ENCODE data around the gene MAP3K2. TPM values are rescaled to one million over a fixed set of nuclear protein-coding genes. Genes with fewer than 3 reads are reported as not detected.

The MAP3K2 gene
- total RNA-seq, 1 donor from 2014 or later, result 79.5 TPM

- no peaks in the 10 kb centered on the region for H3K36me3 Mint-ChIP-seq (ENCODE audit: low read depth)
- no peak overlapping the region for H3K4me3 Mint-ChIP-seq (ENCODE audit: unreplicated experiment)
Measured at GRCh38 chr2:127362971-127363370, 24.8 kb downstream of the MAP3K2 start.

GRCh38 chr2:127361929-127362885, 25.6 kb downstream of the MAP3K2 start:
- H3K9me3 Mint-ChIP-seq (ENCODE audit: low read depth), result no peaks in the 10 kb centered on the region
- peak overlapping the region; percentile 1 for H3K4me3 Mint-ChIP-seq (ENCODE audit: unreplicated experiment)
- peak overlapping the region; percentile 79 for H3K27ac Mint-ChIP-seq (ENCODE audit: unreplicated experiment)
- H3K4me1 Mint-ChIP-seq (ENCODE audit: low read depth), result peaks cover 59% of the 10 kb centered on the region
- TF ChIP-seq CTCF (IDR thresholded peaks at IDR 0.05), result no peak
- H3K27me3 Mint-ChIP-seq (ENCODE audit: low read depth), result no peaks in the 10 kb centered on the region
- DNase-seq (ENCODE audit: low spot score), result no peak
- H3K36me3 Mint-ChIP-seq (ENCODE audit: low read depth), result no peaks in the 10 kb centered on the region

More at GRCh38 chr2:127362971-127363370, 24.8 kb downstream of the MAP3K2 start:
- Mint-ChIP-seq H3K27ac (ENCODE audit: unreplicated experiment) (no peak overlapping the region), H3K4me1 (ENCODE audit: low read depth) (peaks cover 56% of the 10 kb centered on the region), H3K27me3 (ENCODE audit: low read depth) (no peaks in the 10 kb centered on the region), H3K9me3 (ENCODE audit: low read depth) (no peaks in the 10 kb centered on the region)
- DNase-seq (ENCODE audit: low spot score), result no peak
- no peak for TF ChIP-seq CTCF (IDR thresholded peaks at IDR 0.05)

GRCh38 chr2:127360242-127360641, 27.5 kb downstream of the MAP3K2 start:
- Mint-ChIP-seq H3K4me3 (ENCODE audit: unreplicated experiment) (no peak overlapping the region), H3K27me3 (ENCODE audit: low read depth) (no peaks in the 10 kb centered on the region), H3K4me1 (ENCODE audit: low read depth) (peaks cover 46% of the 10 kb centered on the region)

GRCh38 chr2:127359520-127359919, 28.3 kb downstream of the MAP3K2 start:
- no peaks in the 10 kb centered on the region for H3K27me3 Mint-ChIP-seq (ENCODE audit: low read depth)
- H3K36me3 Mint-ChIP-seq (ENCODE audit: low read depth), result peaks cover 4% of the 10 kb centered on the region
- no peak for TF ChIP-seq CTCF (IDR thresholded peaks at IDR 0.05)
- H3K4me3 Mint-ChIP-seq (ENCODE audit: unreplicated experiment), result no peak overlapping the region
- no peak for DNase-seq (ENCODE audit: low spot score)
- peaks cover 46% of the 10 kb centered on the region for H3K4me1 Mint-ChIP-seq (ENCODE audit: low read depth)
- H3K27ac Mint-ChIP-seq (ENCODE audit: unreplicated experiment), result no peak overlapping the region
- H3K9me3 Mint-ChIP-seq (ENCODE audit: low read depth), result peaks cover 6% of the 10 kb centered on the region

More at GRCh38 chr2:127360242-127360641, 27.5 kb downstream of the MAP3K2 start:
- no peak for DNase-seq (ENCODE audit: low spot score)
- Mint-ChIP-seq H3K9me3 (ENCODE audit: low read depth) (peaks cover 6% of the 10 kb centered on the region), H3K36me3 (ENCODE audit: low read depth) (peaks cover 4% of the 10 kb centered on the region), H3K27ac (ENCODE audit: unreplicated experiment) (no peak overlapping the region)
- no peak for TF ChIP-seq CTCF (IDR thresholded peaks at IDR 0.05)

GRCh38 chr2:127358971-127359370, 28.8 kb downstream of the MAP3K2 start:
- H3K27ac Mint-ChIP-seq (ENCODE audit: unreplicated experiment), result no peak overlapping the region

More at GRCh38 chr2:127358971-127359370, 28.8 kb downstream of the MAP3K2 start:
- Mint-ChIP-seq H3K9me3 (ENCODE audit: low read depth) (peaks cover 6% of the 10 kb centered on the region), H3K4me3 (ENCODE audit: unreplicated experiment) (no peak overlapping the region), H3K27me3 (ENCODE audit: low read depth) (no peaks in the 10 kb centered on the region), H3K4me1 (ENCODE audit: low read depth) (peaks cover 47% of the 10 kb centered on the region), H3K36me3 (ENCODE audit: low read depth) (peaks cover 4% of the 10 kb centered on the region)
- DNase-seq (ENCODE audit: low spot score), result no peak
- no peak for TF ChIP-seq CTCF (IDR thresholded peaks at IDR 0.05)

Measured in chondrocyte (in vitro differentiated cells).